NCI-H1105 (cell line): ENCODE data around the gene SLC4A1AP.
"Not testable (repeated sequence)": the region's sequence is repeated elsewhere in the genome, so short reads cannot be mapped to it uniquely, and the experiment has no call there.

ENCODE experiments used
- DNase-seq: peaks from one replicate; lab custom pipeline; 2025; lab: John Stamatoyannopoulos, UW

SLC4A1AP gene, protein sequence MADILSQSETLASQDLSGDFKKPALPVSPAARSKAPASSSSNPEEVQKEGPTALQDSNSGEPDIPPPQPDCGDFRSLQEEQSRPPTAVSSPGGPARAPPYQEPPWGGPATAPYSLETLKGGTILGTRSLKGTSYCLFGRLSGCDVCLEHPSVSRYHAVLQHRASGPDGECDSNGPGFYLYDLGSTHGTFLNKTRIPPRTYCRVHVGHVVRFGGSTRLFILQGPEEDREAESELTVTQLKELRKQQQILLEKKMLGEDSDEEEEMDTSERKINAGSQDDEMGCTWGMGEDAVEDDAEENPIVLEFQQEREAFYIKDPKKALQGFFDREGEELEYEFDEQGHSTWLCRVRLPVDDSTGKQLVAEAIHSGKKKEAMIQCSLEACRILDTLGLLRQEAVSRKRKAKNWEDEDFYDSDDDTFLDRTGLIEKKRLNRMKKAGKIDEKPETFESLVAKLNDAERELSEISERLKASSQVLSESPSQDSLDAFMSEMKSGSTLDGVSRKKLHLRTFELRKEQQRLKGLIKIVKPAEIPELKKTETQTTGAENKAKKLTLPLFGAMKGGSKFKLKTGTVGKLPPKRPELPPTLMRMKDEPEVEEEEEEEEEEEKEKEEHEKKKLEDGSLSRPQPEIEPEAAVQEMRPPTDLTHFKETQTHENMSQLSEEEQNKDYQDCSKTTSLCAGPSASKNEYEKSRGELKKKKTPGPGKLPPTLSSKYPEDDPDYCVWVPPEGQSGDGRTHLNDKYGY

DNA sequence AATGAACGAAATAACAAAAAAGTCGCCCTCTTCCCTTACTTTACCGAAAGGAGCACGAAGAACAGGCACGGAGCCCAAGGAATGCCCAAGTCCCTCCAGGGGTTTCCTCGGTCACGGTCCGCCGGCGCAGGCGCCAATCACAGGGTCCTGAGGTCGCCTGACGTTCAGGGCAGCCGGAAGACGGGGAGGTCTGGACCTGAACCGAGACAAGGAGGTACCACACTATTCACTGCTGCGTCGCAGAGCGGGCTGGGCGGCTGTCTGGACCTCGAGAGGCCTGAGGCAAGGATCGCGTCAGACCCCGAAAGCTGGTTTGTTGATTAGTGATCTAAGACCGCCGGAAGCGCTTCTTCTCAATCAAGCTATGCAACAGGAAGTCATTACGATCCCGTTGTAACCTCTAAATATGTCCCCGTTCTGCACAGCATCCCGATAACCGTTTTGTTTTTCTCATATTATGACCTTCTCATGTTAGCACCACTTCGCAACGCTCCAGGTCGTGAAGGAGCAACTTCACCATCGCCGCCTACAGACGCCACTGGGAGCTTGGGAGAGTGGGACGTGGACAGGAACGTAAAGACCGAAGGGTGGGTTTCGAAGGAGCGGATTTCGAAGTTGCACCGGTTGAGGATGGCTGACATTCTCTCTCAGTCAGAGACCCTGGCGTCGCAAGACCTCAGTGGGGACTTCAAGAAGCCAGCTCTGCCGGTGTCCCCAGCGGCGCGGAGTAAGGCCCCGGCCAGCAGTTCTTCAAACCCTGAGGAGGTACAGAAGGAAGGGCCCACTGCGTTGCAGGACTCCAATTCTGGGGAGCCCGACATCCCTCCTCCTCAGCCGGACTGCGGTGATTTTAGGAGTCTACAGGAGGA, at the start of gene SLC4A1AP, which contains the start of gene SUPT7L:
SLC4A1AP (plus strand) TSS at position 605 of the 869 bp plus-strand sequence; CDS start at position 631, 26 bp downstream.
SUPT7L (minus strand) TSS at position 330 of the 869 bp plus-strand sequence. CDS start 1,422 bp downstream, outside the sequence.
- DNase-seq, result peak; percentile 53

- no peak for DNase-seq
Observed at GRCh38 chr2:27613985-27614384, 49.7 kb upstream of the SLC4A1AP start.

DNA sequence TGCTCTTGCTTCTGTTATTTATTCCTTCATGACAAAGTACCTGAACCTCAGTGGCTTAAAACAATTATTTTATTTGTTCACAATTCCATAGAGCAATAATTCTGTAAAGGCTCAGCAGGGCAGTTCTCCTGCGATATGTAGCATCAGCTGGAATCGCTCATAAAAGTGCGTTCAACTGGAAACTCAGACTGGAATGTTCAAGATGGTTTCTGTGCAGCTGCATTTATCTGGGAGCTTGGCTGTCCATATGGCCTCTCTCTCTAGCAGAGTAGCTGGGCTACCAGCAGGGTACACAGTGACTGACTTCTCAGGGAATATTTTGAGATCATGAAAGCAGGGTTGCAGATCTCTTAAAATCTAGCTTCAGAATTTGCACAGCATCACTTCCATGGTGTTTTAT, 48.4 kb upstream of the SLC4A1AP start:
- no peak for DNase-seq

GRCh38 chr2:27621524-27621923, 42.2 kb upstream of the SLC4A1AP start:
- DNase-seq, result no peak

DNA sequence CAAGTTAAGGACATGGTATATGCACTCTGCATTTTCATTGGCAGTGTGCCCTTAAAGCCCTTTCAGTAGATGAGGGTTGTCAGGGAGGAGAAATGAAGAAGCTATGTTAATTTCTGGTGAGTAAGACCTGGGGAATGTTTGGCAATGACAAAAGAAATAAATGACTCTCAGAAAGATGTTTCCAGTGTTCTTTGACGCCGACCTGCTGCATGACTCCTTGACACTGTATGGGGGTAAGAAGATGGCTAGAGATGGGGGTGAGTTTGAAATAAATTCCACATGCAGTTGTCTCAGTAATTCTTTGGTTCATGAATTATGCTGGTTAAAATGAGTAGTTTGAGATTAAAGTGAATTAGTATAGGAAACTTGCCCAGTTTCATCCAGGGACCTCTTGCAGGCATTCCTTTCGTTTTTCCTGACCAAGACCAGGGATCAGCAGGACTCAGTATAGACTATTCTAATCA, 40.7 kb upstream of the SLC4A1AP start:
- no peak for DNase-seq

- DNase-seq, result no peak
Observed at GRCh38 chr2:27624943-27625342, 38.7 kb upstream of the SLC4A1AP start.

DNA sequence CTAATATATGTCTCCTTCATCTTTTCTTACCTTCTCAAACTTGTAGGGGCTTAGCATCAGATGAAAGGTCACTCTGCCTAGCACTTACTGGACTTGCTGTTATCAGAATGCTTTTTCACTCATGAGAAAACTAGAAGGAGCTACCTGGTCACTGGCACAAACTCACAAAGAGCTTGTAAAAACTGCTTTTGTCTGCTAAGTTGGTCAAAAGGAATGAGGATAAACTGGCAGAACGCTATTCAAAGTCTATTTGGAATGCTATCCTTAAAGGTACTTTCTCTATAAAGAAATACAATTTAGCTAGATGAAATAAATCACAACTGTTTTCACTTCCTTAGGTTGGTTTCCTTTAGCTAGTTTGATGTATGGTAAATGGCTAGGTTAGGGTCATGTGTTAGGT, 37.4 kb upstream of the SLC4A1AP start:
- DNase-seq, result not testable (repeated sequence)

DNA sequence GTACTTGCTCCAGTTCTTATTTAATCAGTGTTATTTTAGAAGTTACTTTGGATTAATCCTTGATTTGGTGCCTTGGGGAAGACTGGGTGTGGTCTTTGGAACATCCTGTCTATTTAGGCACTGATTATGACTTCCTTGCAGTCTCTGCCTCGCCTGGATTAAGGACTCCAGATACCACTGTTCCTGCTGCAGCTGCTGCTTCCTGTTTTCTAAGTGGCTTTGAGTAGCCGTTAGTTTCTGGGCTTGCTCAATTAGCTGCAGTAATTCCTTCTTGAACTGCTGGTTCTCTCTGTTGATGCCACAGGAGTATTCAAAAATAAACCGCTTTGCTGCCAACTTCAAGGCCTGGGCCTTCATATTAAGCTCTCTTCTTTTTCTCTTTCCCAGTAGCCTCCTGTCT, 36.8 kb upstream of the SLC4A1AP start:
- not testable (repeated sequence) for DNase-seq

DNA sequence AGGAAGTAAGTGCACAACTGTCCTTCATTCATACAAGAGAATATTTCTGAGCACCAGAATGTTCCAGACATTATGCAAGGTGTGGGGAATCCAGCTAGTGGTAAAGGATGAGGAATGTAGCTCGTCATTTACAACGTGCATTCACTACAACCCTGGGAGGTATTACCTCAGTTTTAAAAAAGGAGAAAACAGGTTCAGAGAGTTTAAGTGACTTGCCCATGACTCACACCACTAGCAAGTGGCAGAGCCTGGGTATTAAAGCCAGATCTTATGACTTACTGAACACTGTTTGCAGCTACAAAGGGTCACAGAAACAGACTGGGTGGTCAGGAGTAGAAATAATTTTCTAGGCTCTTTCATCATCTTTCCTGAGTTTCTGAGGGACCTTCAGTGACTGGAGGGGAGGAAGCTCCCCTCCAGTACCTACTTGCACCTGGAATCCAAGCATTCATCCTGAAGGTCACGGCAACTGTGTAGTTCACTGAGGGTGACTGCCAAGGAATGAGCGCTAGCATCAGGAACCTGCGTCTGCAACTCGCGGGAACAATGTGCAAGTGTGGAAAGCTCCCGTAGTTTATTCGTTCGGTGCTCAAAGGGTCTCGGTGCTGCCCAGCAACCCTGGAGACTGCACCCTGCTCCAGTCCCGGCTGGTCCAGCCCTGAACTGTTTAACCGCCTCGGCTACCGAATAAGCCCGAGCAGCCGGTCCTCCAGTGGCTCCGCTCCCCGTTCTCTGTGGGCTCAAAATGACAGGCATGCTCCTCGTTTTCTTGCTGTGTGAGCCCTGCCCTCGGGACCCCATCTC, 35.5 kb upstream of the SLC4A1AP start:
- DNase-seq, result no peak

- DNase-seq, result peak; percentile 84
Observed at GRCh38 chr2:27628767-27629709, 34.7 kb upstream of the SLC4A1AP start, which contains the start of the genes CCDC121 and GPN1. Gene CCDC121, minus strand, starts transcription at chr2:27629012. Its CDS starts 1,213 bp downstream, at chr2:27627799. Gene GPN1, plus strand, starts transcription at chr2:27629050. Its CDS starts 9 bp downstream, at chr2:27629059.

DNA sequence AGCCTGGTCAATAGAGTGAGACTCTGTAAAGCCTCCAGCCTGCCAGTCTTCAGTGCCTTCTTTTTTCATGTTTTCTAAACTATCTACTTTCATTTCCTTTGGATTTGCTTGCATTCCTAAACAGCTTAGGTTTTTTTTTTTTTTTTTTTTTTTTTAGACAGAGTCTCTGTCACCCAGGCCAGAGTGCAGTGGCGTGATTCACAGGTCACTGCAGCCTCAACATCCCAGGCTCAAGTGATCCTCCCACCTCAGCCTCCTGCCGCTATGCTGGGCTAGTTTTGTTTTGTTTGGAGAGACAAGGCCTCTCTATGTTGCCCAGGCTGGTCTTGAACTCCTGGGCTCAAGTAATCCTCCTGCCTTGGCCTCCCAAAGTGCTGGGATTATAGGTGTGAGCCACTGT, 33.4 kb upstream of the SLC4A1AP start:
- DNase-seq, result not testable (repeated sequence)

DNA sequence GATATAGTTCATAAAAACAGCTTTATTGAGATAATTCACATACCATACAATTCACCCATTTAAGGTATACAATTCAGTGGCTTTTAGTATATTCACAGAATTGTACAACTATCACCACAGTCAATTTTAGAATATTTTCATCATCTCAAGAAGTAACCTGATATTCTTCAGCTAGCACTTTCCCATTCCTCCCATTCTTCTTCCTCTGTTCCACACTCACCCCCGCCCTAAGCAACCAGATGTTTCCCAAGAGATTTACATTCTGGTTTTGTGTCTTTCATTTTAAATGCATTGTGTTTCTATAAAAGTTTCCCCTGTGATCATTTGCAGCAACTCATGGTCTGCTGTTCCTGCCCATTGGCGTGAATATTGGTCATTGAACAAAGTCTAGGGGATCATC, 29.4 kb upstream of the SLC4A1AP start:
- no peak for DNase-seq

- DNase-seq, result no peak
Observed at GRCh38 chr2:27636766-27637165, 26.9 kb upstream of the SLC4A1AP start.

- DNase-seq, result no peak
Observed at GRCh38 chr2:27638037-27638637, 25.6 kb upstream of the SLC4A1AP start.

GRCh38 chr2:27638709-27639108, 25.0 kb upstream of the SLC4A1AP start:
- no peak for DNase-seq

- DNase-seq, result no peak
Observed at GRCh38 chr2:27640722-27641245, 22.9 kb upstream of the SLC4A1AP start.

DNA sequence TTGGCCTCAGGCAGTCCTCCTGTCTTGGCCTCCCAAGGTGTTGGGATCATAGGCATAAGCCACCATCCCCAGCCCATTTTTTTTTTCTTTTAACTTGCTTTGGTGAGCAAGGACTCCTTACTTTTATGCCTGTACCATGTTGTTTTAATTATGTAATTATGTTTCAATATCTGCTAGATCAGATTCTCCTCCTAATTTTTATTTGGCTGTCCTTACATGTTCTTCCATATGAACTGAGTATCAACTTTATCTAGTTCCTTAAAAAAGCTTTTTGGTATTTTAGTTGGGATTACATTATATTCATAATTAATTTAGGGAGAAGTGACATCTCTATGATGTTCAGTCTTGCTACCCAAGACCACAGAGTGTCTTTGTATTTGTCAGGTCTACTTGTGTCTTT, 18.5 kb upstream of the SLC4A1AP start:
- no peak for DNase-seq

GRCh38 chr2:27647289-27647688, 16.4 kb upstream of the SLC4A1AP start:
- no peak for DNase-seq

DNA sequence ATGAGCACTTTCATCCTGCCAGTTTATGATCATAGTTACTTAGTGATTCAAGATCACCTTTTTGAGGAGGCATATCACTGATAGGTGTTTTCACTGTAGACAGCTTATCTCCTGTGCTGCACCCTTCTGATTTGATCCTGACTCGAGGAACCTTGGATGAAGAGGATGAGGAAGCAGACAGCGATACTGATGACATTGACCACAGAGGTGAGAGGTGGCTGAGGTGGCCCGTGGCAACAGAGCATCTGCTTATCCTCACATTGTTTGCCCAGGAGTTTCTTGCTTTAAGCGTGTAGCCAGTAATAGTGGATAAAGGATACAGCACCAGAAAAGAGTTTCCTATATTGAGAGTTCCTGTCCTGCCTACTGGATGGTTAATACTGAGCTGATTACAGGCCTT, 16.0 kb upstream of the SLC4A1AP start:
- DNase-seq, result no peak
